ENCODE measurements around the gene MINDY3.

The MINDY3 gene

GRCh38 chr10:15739254-15739970 is 120.9 kb downstream of the MINDY3 start:
- H3K4me3 ChIP-seq (ENCODE audit: low read length), result no peak overlapping the region
- DNase-seq (ENCODE audit: low read depth), result no peak
- TF ChIP-seq CTCF (conservative IDR thresholded peaks at IDR 0.05; ENCODE audit: low read depth, low read length), result no peak

GRCh38 chr10:15738270-15738925 is 121.9 kb downstream of the MINDY3 start:
- DNase-seq (ENCODE audit: low read depth), result no peak
- H3K4me3 ChIP-seq (ENCODE audit: low read length), result no peak overlapping the region
- TF ChIP-seq CTCF (conservative IDR thresholded peaks at IDR 0.05; ENCODE audit: low read depth, low read length), result no peak

- no peak for TF ChIP-seq CTCF (conservative IDR thresholded peaks at IDR 0.05; ENCODE audit: low read depth, low read length)
- DNase-seq (ENCODE audit: low read depth), result no peak
- H3K4me3 ChIP-seq (ENCODE audit: low read length), result no peak overlapping the region
These were observed 122.7 kb downstream of the MINDY3 start for GRCh38 chr10:15737656-15738055.

- no peak for DNase-seq (ENCODE audit: low read depth)
- no peak overlapping the region for H3K4me3 ChIP-seq (ENCODE audit: low read length)
- TF ChIP-seq CTCF (conservative IDR thresholded peaks at IDR 0.05; ENCODE audit: low read depth, low read length), result no peak
These were observed 124.5 kb downstream of the MINDY3 start for GRCh38 chr10:15735763-15736162.

GRCh38 chr10:15730341-15730740 is 130.0 kb downstream of the MINDY3 start:
- no peak for DNase-seq (ENCODE audit: low read depth)
- TF ChIP-seq CTCF (conservative IDR thresholded peaks at IDR 0.05; ENCODE audit: low read depth, low read length), result no peak
- H3K4me3 ChIP-seq (ENCODE audit: low read length), result no peak overlapping the region

- TF ChIP-seq CTCF (conservative IDR thresholded peaks at IDR 0.05; ENCODE audit: low read depth, low read length), result no peak
- DNase-seq (ENCODE audit: low read depth), result no peak
- no peak overlapping the region for H3K4me3 ChIP-seq (ENCODE audit: low read length)
These were observed 130.4 kb downstream of the MINDY3 start for GRCh38 chr10:15729890-15730289.

Measured in retinal pigment epithelial cell (primary cell).